Uterus (tissue), 4 donors: ENCODE results near the gene TM4SF20. TPM values are rescaled to one million over a fixed set of nuclear protein-coding genes. Genes with fewer than 3 reads are reported as not detected.

Experiments used
- DNase-seq, 2 donors: peaks; one replicate each; pipeline ENCODE4 v3.0.0-alpha.2; 2019 to 2020
- H3K27ac ChIP-seq, 2 donors: fragments of 200-600 bp; sonication (generic); 1 replicate in 1 of 2; 2 replicates in 1 of 2; pipeline ENCODE4 v1.5.1; 2016 to 2018
- H3K27me3 ChIP-seq, 2 donors: fragments of 200-600 bp; sonication (generic); one replicate each; pipeline ENCODE4 v1.5.1; 2018 to 2019; ENCODE audit warnings: control low read depth in 1 of 2
- H3K36me3 ChIP-seq, 2 donors: fragments of 200-600 bp; sonication (generic); one replicate each; pipeline ENCODE4 v1.5.1; 2019; ENCODE audit warnings: control low read depth in 1 of 2
- H3K4me1 ChIP-seq, 2 donors: fragments of 200-600 bp; sonication (generic); one replicate each; pipeline ENCODE4 v1.5.1; 2018 to 2019; ENCODE audit warnings: control low read depth in 1 of 2
- H3K4me3 ChIP-seq, 2 donors: fragments of 200-600 bp; sonication (generic); 1 replicate in 1 of 2; 2 replicates in 1 of 2; pipeline ENCODE4 v1.5.1; 2018 to 2019; ENCODE audit warnings: mild to moderate bottlenecking in 1 of 2
- H3K9me3 ChIP-seq, 2 donors: fragments of 200-600 bp; sonication (generic); one replicate each; pipeline ENCODE4 v1.5.1; 2019; ENCODE audit warnings: control low read depth in 1 of 2
- CTCF ChIP-seq, 4 experiments: fragments of 200-600 bp in 2 of 4; fragments of 450-650 bp in 2 of 4; sonication (generic) in 2 of 4; IDR thresholded peaks; one replicate each; pipeline ENCODE4 v1.5.1; 2016 to 2019; ENCODE audit warnings: antibody characterized with exemption in 4 of 4, mild to moderate bottlenecking in 2 of 4, moderate library complexity in 1 of 4
- POLR2A ChIP-seq, 2 donors: fragments of 450-650 bp; IDR thresholded peaks; one replicate each; pipeline ENCODE4 v1.6.1; 2016; ENCODE audit warnings: antibody characterized with exemption in 2 of 2, mild to moderate bottlenecking in 1 of 2, moderate library complexity in 1 of 2
- intact Hi-C: fragments of 100-400 bp; cut with DNase I; formaldehyde crosslinking; loops from one replicate; pipeline ENCODE4 v1.15.1; 2023; ENCODE audit warnings: low total_unique reads
- total RNA-seq, 4 donors: library from RNA; depleted of rRNA in 3 of 4; stranded (reverse); fragments of >200 nt in 3 of 4; gene quantifications; one replicate each; pipeline versions ENCODE4 v1.1.0 to v1.2.4, GENCODE V29; 2014 to 2023
- donor health status: DM: yes; HTN: yes; CAD: no.

TM4SF20 gene
- not detected for total RNA-seq

GRCh38 chr2:227379095-227379494 lies at the start of gene TM4SF20:
TM4SF20 (minus strand) TSS chr2:227379306; CDS start chr2:227379268, 38 bp downstream.
- Histone ChIP-seq H3K4me1 (no peaks in the 10 kb centered on the region), H3K4me3 (no peak within 1 kb of the TSS), H3K9me3 (no peaks in the 10 kb centered on the region), H3K27me3 (no peaks in the 10 kb centered on the region), H3K36me3 (no peaks in the 10 kb centered on the region), H3K27ac (no peak within 1 kb of the TSS)
- no peak for TF ChIP-seq POLR2A (IDR thresholded peaks at IDR 0.05)
- no peak for TF ChIP-seq CTCF (IDR thresholded peaks at IDR 0.05)
- DNase-seq, result no peak
- intact Hi-C loops, result no loop called here

- Histone ChIP-seq H3K27ac (no peak overlapping the region), H3K4me1 (no peaks in the 10 kb centered on the region), H3K36me3 (no peaks in the 10 kb centered on the region), H3K4me3 (no peak overlapping the region), H3K9me3 (peaks cover 0 to 6% of the 10 kb centered on the region in 2 donors), H3K27me3 (no peaks in the 10 kb centered on the region)
- TF ChIP-seq POLR2A (IDR thresholded peaks at IDR 0.05), result no peak
- no peak for TF ChIP-seq CTCF (IDR thresholded peaks at IDR 0.05)
- intact Hi-C loops, result no loop called here
- DNase-seq, result no peak
Observed at GRCh38 chr2:227428731-227429285, 49.7 kb upstream of the TM4SF20 start.

GRCh38 chr2:227423656-227424499 lies 44.8 kb upstream of the TM4SF20 start:
- Histone ChIP-seq H3K4me1 (no peaks in the 10 kb centered on the region), H3K27ac (no peak overlapping the region), H3K4me3 (no peak overlapping the region), H3K36me3 (no peaks in the 10 kb centered on the region), H3K27me3 (no peaks in the 10 kb centered on the region), H3K9me3 (no peaks in the 10 kb centered on the region)
- TF ChIP-seq POLR2A (IDR thresholded peaks at IDR 0.05) (no peak), CTCF (IDR thresholded peaks at IDR 0.05) (no peak)
- intact Hi-C loops, result no loop called here
- no peak for DNase-seq

GRCh38 chr2:227420087-227421052 lies 41.3 kb upstream of the TM4SF20 start:
- no peak for TF ChIP-seq CTCF (IDR thresholded peaks at IDR 0.05)
- TF ChIP-seq POLR2A (IDR thresholded peaks at IDR 0.05), result no peak
- H3K9me3 ChIP-seq, result no peaks in the 10 kb centered on the region
- no peak overlapping the region for H3K4me3 ChIP-seq
- H3K4me1 ChIP-seq, result no peaks in the 10 kb centered on the region
- H3K27me3 ChIP-seq, result no peaks in the 10 kb centered on the region
- DNase-seq, result no peak
- intact Hi-C loops, result no loop called here
- H3K27ac ChIP-seq, result no peak overlapping the region
- no peaks in the 10 kb centered on the region for H3K36me3 ChIP-seq
